GM23338 (cell line): ENCODE data around the gene CDK14.

Experiments
- POLR2AphosphoS5 ChIP-seq: IDR thresholded peaks from 2 replicates; pipeline ENCODE4 v1.6.1; 2016; ENCODE audit warnings: antibody characterized with exemption, low read depth
- TF ChIP-seq, protein P1 (sequence below), 2 experiments: fragments of 200-600 bp in 1 of 2; sonication (generic) in 1 of 2; conservative IDR thresholded peaks; 2 replicates each; pipeline versions ENCODE4 v1.5.1 to v1.6.1; 2016 to 2017; ENCODE audit warnings: antibody characterized with exemption in 2 of 2, low read depth in 2 of 2, mild to moderate bottlenecking in 2 of 2, moderate library complexity in 1 of 2

DNA sequence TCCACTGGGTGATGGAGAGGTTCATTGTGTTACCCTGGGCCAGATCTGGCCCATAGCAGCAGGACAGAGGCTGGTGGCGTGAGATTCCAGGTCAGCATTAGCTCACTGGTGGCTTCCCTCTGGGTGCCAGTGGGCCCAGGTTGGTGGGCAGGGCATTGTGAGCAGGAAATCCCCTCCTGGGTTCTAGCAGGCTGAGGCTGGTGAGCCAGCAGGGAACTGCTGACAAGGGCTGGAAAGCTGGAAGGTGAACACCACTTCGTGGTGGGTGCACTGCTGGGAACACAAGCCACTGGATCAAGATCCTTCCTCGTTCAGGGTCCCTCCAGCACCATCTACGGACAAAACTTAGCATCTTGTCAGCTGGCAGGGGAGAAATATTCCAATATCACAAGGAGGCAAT lies 408.9 kb downstream of the CDK14 start:
- TF ChIP-seq, protein P1, sequence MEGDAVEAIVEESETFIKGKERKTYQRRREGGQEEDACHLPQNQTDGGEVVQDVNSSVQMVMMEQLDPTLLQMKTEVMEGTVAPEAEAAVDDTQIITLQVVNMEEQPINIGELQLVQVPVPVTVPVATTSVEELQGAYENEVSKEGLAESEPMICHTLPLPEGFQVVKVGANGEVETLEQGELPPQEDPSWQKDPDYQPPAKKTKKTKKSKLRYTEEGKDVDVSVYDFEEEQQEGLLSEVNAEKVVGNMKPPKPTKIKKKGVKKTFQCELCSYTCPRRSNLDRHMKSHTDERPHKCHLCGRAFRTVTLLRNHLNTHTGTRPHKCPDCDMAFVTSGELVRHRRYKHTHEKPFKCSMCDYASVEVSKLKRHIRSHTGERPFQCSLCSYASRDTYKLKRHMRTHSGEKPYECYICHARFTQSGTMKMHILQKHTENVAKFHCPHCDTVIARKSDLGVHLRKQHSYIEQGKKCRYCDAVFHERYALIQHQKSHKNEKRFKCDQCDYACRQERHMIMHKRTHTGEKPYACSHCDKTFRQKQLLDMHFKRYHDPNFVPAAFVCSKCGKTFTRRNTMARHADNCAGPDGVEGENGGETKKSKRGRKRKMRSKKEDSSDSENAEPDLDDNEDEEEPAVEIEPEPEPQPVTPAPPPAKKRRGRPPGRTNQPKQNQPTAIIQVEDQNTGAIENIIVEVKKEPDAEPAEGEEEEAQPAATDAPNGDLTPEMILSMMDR (conservative IDR thresholded peaks at IDR 0.05; ENCODE audit: low read depth in 2 of 2), result peak in 1 of 2 experiments; percentile 5; a peak in 1 of 4 replicates
- no peak for TF ChIP-seq POLR2AphosphoS5
